GM18858 (cell line): ENCODE results near the gene LRFN2.

Experiments
- ATAC-seq: cut with Tn5 transposase; IDR thresholded peaks from one replicate; pipeline ENCODE4 v1.9.1; 2021; ENCODE audit not compliant: unreplicated experiment

The LRFN2 gene

GRCh38 chr6:40586369-40587201 is 579 bp downstream of the LRFN2 start:
- ATAC-seq, result no peak

- no peak for ATAC-seq
Observed at GRCh38 chr6:40585651-40586269, 1.4 kb downstream of the LRFN2 start.

- ATAC-seq, result no peak
Observed at GRCh38 chr6:40585223-40585622, 1.9 kb downstream of the LRFN2 start.

GRCh38 chr6:40584741-40585140 is 2.4 kb downstream of the LRFN2 start:
- ATAC-seq, result no peak

- no peak for ATAC-seq
Observed at GRCh38 chr6:40583709-40584108, 3.5 kb downstream of the LRFN2 start.

GRCh38 chr6:40582892-40583291 is 4.3 kb downstream of the LRFN2 start:
- ATAC-seq, result no peak

- no peak for ATAC-seq
Observed at GRCh38 chr6:40579101-40579500, 8.1 kb downstream of the LRFN2 start.

GRCh38 chr6:40577672-40578071 is 9.5 kb downstream of the LRFN2 start:
- no peak for ATAC-seq

- no peak for ATAC-seq
Observed at GRCh38 chr6:40573221-40573620, 13.9 kb downstream of the LRFN2 start.

GRCh38 chr6:40569162-40569910 is 17.8 kb downstream of the LRFN2 start:
- no peak for ATAC-seq

- ATAC-seq, result no peak
Observed at GRCh38 chr6:40568062-40568708, 19.0 kb downstream of the LRFN2 start.

GRCh38 chr6:40563111-40563510 is 24.1 kb downstream of the LRFN2 start:
- ATAC-seq, result no peak

- no peak for ATAC-seq
Observed at GRCh38 chr6:40559056-40559455, 28.1 kb downstream of the LRFN2 start.

GRCh38 chr6:40558102-40558501 is 29.1 kb downstream of the LRFN2 start:
- no peak for ATAC-seq

GRCh38 chr6:40556881-40557280 is 30.3 kb downstream of the LRFN2 start:
- ATAC-seq, result no peak

- ATAC-seq, result no peak
Observed at GRCh38 chr6:40556023-40556422, 31.1 kb downstream of the LRFN2 start.

GRCh38 chr6:40555092-40555491 is 32.1 kb downstream of the LRFN2 start:
- no peak for ATAC-seq

- no peak for ATAC-seq
Observed at GRCh38 chr6:40552941-40553340, 34.2 kb downstream of the LRFN2 start.

- no peak for ATAC-seq
Observed at GRCh38 chr6:40551966-40552505, 35.1 kb downstream of the LRFN2 start.

GRCh38 chr6:40550202-40551101 is 36.7 kb downstream of the LRFN2 start:
- no peak for ATAC-seq
